Retinal pigment epithelial cell (primary cell): ENCODE results near the gene KAT7.
A peak's percentile ranks its signal among the peaks of the same experiment; 100 is the strongest.

Experiments
- DNase-seq: peaks from one replicate; pipeline ENCODE4 v3.0.0-alpha.2; 2010; ENCODE audit warnings: low read depth
- H3K4me3 ChIP-seq: 2 replicates; pipeline ENCODE4 v1.5.1; 2011; ENCODE audit warnings: mild to moderate bottlenecking, low read length, control low read depth, moderate library complexity
- TF ChIP-seq, protein P1 (sequence below): conservative IDR thresholded peaks from 2 replicates; pipeline ENCODE4 v1.5.1; 2011; ENCODE audit warnings: low read depth, low read length, control low read depth, inconsistent platforms

KAT7 gene

DNA sequence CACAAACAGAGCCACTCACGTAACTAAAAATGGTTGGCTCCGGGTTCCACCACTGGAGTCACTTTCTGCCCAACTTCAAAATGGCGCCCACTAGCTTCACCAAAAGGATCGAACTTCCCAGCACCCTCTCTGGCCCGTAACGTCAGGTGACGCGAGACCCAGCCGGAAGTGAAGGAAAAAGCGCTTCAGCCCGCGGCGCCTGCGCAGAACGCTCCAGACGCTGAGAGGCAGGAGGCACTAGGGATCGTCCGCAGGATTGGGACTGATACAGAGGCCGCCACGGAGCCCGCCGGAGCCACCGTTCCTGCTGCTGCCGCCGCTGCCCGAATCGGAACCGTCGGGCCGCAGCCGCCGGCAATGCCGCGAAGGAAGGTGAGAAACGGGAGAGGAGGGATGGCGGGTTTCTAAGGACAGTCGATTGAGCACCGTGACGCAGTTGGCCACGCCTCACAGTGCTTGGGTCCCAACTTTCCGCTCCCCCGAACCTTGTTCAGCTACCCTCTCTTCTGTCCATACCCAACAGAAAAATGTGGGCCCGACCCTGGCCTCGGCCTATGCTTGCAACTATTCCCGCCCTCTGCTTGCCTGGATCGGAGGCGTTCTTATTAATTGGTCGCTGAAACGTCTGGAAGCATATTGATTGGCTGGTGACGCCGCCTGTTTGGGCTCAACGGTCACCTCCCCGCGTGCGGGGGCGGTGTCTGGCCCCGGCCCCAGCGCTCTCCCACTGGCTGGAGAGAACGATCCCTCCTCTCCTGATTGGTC, at the start of gene KAT7:
Gene KAT7 (plus strand): TSS at position 204 of the 765 bp plus-strand sequence. CDS start 154 bp downstream, at position 358.
- DNase-seq, result peak; percentile 98
- peak within 1 kb of the TSS; percentile 99 for H3K4me3 ChIP-seq
- TF ChIP-seq, protein P1, sequence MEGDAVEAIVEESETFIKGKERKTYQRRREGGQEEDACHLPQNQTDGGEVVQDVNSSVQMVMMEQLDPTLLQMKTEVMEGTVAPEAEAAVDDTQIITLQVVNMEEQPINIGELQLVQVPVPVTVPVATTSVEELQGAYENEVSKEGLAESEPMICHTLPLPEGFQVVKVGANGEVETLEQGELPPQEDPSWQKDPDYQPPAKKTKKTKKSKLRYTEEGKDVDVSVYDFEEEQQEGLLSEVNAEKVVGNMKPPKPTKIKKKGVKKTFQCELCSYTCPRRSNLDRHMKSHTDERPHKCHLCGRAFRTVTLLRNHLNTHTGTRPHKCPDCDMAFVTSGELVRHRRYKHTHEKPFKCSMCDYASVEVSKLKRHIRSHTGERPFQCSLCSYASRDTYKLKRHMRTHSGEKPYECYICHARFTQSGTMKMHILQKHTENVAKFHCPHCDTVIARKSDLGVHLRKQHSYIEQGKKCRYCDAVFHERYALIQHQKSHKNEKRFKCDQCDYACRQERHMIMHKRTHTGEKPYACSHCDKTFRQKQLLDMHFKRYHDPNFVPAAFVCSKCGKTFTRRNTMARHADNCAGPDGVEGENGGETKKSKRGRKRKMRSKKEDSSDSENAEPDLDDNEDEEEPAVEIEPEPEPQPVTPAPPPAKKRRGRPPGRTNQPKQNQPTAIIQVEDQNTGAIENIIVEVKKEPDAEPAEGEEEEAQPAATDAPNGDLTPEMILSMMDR, result no peak

DNA sequence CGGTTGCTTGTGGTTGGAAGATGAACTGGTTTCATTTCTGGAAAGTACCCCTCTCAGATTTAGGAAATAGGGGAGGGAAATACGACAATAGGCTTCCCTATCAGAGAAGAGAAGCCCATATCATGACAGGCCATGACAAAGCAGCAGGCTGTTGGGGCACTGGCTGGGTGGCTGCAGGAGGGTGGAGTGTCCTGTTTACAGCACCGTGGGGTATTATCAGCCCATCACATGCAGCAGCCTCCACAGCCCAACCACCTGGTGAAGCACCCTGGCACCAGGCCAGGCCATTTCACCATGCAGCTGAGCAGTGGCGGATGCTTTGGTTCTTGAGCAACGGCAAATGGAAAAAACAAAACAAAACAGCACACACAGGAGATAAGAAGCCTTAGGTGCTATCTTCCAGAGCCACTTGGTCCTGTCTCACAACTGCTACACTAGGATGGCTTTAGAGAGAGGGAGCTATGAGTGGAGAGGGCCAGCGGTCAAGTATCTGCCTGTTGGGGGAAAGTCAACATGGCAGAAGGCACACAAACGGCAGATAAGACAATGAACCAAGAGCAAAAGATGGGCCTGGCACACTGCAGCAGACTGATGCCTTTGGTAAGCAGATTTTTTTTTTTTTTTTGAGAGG, 48.7 kb upstream of the KAT7 start:
- no peak for DNase-seq
- TF ChIP-seq, protein P1, result no peak
- no peak overlapping the region for H3K4me3 ChIP-seq

DNA sequence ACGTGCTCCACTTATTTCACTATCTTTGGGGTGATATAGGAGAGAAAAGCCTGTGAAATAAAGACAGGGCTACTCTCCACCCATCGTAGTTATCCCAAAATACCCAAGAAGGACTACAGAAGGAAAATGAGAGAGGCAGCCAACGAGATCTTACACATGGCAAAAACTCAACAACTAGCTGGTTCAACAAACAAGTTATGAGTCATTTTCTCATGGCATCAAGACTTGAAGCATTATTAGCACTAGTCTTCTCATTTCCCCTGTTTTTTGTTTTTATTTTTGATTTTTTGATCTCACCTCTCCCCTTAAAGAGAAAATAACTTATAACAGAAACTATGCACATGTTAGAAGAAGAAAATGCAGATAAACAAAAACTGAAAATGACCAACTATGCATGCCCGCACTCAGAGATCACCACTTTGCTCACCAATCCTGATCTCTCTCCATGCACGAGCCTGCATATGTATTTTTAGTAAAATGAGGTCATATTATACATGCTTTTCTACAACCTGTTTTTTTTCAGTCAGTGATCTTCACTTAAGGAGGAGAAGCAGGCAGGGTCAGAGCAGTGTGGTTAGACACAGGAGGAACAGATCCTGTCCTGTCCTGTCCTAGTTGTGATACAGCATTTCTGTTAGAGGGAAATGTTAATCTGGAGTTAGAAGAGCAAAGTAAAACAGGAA, 47.3 kb upstream of the KAT7 start:
- TF ChIP-seq, protein P1, result no peak
- no peak overlapping the region for H3K4me3 ChIP-seq
- DNase-seq, result no peak

DNA sequence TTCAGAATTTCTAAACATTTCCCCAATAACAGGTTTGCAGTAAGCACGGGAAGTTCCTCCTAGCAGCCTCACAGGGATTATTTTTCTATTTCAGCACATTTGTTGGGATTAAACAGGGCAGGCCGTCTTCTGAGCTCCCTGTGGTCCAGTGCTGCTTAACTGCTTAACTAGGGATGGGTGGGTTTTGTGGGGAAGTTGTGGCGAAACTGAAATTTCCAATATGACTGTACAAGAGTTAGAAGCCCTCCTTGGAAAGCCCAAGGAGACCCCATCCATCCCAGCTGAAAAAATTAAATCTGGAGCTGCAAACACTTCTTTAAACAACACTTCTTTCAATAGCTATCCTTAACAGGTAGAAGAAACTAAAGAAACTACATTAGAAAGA, 46.8 kb upstream of the KAT7 start:
- no peak overlapping the region for H3K4me3 ChIP-seq

DNA sequence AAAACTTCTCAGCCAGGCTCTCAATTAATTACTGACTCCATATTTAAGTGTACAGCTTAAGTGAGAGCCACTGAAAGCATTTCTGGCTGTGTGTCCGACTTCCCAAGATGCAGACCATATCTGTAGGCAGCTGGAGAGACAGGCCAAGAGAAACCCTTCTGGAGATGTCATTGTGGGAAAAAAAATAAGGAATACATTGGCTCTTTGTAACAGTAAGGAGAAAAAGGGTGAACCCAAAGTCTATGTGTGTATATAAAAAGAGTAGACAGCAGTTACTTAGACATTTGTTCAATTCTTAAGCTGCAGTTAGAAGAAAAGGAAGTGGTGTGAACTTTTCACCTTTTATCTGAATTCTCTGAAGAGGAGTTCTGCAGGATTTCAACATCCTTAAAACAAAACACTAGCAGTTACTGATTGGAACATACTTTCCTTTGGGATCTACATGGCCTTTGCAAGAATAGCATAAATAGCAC, 46.3 kb upstream of the KAT7 start:
- no peak for DNase-seq
- TF ChIP-seq, protein P1, result no peak
- H3K4me3 ChIP-seq, result no peak overlapping the region

More for the DNA sequence above, 46.8 kb upstream of the KAT7 start:
- DNase-seq, result no peak
- TF ChIP-seq, protein P1, result no peak

DNA sequence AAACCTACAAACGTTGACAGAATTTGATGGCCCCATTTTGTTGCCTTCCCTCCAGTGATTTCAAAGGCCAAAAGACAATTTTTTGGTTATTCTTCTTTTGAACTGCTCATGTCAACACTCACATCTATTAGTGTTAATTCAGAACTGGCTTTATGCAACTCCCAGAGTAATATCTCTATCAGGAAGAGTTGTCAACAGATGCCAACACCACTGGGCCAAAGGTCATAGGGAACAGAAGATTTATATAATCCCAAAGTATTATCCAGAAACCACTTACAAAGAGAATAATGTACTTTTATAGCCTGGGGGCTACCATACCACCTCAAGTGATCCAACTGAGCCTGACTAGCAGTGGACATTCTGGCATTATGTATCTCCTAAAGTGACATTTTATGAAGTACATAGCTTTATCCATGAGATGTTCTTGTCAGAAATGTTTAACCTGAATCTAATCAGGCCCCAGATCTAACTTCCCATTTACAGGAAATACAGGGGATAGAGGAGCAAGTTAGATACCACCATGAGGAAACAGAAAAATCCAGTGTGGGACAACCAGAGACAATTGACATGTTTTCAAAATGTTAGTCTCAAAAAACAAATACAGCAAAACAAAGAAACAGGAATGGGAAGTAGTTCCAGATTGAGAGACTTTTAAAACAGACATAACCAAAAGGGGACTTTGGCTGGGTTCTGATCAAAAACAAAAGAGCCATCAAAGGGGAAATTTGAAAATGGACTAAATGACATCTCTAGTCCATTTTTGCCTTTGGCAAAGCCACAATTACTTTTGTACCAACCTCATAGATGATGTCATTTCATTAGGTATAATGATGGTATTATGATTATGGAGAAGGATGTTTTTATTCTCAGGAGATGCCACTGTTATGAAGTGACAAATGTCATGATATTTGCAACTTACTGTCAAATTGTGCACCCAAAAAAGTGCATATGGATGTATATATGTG, 43.0 kb upstream of the KAT7 start:
- no peak overlapping the region for H3K4me3 ChIP-seq
- DNase-seq, result no peak
- TF ChIP-seq, protein P1, result no peak
